T-helper 22 cell (primary cell): ENCODE measurements around the gene TMEM221.

Experiments
- DNase-seq: peaks from one replicate; pipeline ENCODE4 v3.0.0-alpha.2; 2020; ENCODE audit warnings: low read depth

TMEM221 gene

GRCh38 chr19:17473041-17473440 is 24.6 kb upstream of the TMEM221 start:
- DNase-seq, result no peak

- no peak for DNase-seq
Observed at GRCh38 chr19:17471410-17472125, 23.1 kb upstream of the TMEM221 start.

GRCh38 chr19:17470068-17470841 is 21.8 kb upstream of the TMEM221 start, which contains the start of gene SLC27A1:
TSS of gene SLC27A1 (plus strand) at chr19:17470524. CDS start at chr19:17470541, 17 bp downstream.
- DNase-seq, result peak; percentile 91

GRCh38 chr19:17469481-17470067 is 21.1 kb upstream of the TMEM221 start:
- peak; percentile 92 for DNase-seq

- DNase-seq, result no peak
Observed at GRCh38 chr19:17469092-17469480, 20.6 kb upstream of the TMEM221 start.

- no peak for DNase-seq
Observed at GRCh38 chr19:17468302-17469091, 20.0 kb upstream of the TMEM221 start.

GRCh38 chr19:17467471-17468301 is 19.2 kb upstream of the TMEM221 start:
- DNase-seq, result no peak

GRCh38 chr19:17466487-17466850 is 18.0 kb upstream of the TMEM221 start:
- no peak for DNase-seq

GRCh38 chr19:17460372-17461230 is 12.1 kb upstream of the TMEM221 start, which contains the start of gene NXNL1:
TSS of gene NXNL1 (minus strand) at chr19:17460926. CDS start at chr19:17460869, 57 bp downstream.
- DNase-seq, result no peak

GRCh38 chr19:17458970-17459369 is 10.5 kb upstream of the TMEM221 start:
- DNase-seq, result no peak

- DNase-seq, result no peak
Observed at GRCh38 chr19:17457616-17458015, 9.1 kb upstream of the TMEM221 start.

- no peak for DNase-seq
Observed at GRCh38 chr19:17456127-17456526, 7.7 kb upstream of the TMEM221 start.

- no peak for DNase-seq
Observed at GRCh38 chr19:17455308-17456123, 7.0 kb upstream of the TMEM221 start.

- no peak for DNase-seq
Observed at GRCh38 chr19:17454576-17455071, 6.2 kb upstream of the TMEM221 start.

GRCh38 chr19:17451820-17452219 is 3.4 kb upstream of the TMEM221 start:
- DNase-seq, result no peak

- no peak for DNase-seq
Observed at GRCh38 chr19:17450264-17451075, 2.0 kb upstream of the TMEM221 start.

- no peak for DNase-seq
Observed at GRCh38 chr19:17447704-17448130, 751 bp downstream of the TMEM221 start.

GRCh38 chr19:17445526-17446165 is 2.8 kb downstream of the TMEM221 start:
- no peak for DNase-seq
